Measurements from ENCODE around the gene TMEM87A. TPM values are rescaled to one million over a fixed set of nuclear protein-coding genes. Genes with fewer than 3 reads are reported as not detected.

TMEM87A gene
- total and polyA plus RNA-seq, 11 donors = 9.3 to 30.8 (median 19.9) TPM

GRCh38 chr15:42215913-42216829 lies 57.1 kb downstream of the TMEM87A start:
- H3K9me3 ChIP-seq = no peaks in the 10 kb centered on the region
- no peaks in the 10 kb centered on the region for H3K27me3 ChIP-seq
- DNase-seq (no peak), ATAC-seq (peak in 2 of 4 donors; percentile 45 to 51)
- H3K36me3 ChIP-seq = peaks cover 0 to 98% (median 92%) of the 10 kb centered on the region in 9 donors
- H3K4me3 ChIP-seq = no peak overlapping the region
- intact Hi-C loops (cut with DNase I) = no loop called here
- H3K4me1 ChIP-seq = peaks cover 0 to 5% (median 0%) of the 10 kb centered on the region in 12 donors
- 58 to 71% (median 66%) methylated on average over 4 of the region's 4 CpGs for WGBS, 4 donors
- peak in 1 of 12 donors; percentile 5 for TF ChIP-seq CTCF (IDR thresholded peaks at IDR 0.05)
- TF ChIP-seq POLR2A (IDR thresholded peaks at IDR 0.05) = no peak
- H3K27ac ChIP-seq = peak overlapping the region in 2 of 12 donors; percentile 5 to 35

GRCh38 chr15:42214600-42214999 lies 58.6 kb downstream of the TMEM87A start:
- no peaks in the 10 kb centered on the region for H3K27me3 ChIP-seq
- no peak overlapping the region for H3K4me3 ChIP-seq
- WGBS, 4 donors = 90 to 99% (median 96%) methylated on average over 1 of the region's 1 CpG
- H3K4me1 ChIP-seq = peaks cover 0 to 5% (median 0%) of the 10 kb centered on the region in 12 donors
- H3K27ac ChIP-seq = no peak overlapping the region
- intact Hi-C loops (cut with DNase I) = loop anchor here in 1 of 10 donors (5.0 kb wide), 1 partner anchor 53 kb away; no protein-coding TSS in a partner anchor
- H3K9me3 ChIP-seq = no peaks in the 10 kb centered on the region
- no peak for DNase-seq
- TF ChIP-seq POLR2A (IDR thresholded peaks at IDR 0.05) (no peak), CTCF (IDR thresholded peaks at IDR 0.05) (no peak)
- H3K36me3 ChIP-seq = peaks cover 0 to 100% (median 95%) of the 10 kb centered on the region in 9 donors
- ATAC-seq = no peak

GRCh38 chr15:42213511-42213910 lies 59.7 kb downstream of the TMEM87A start:
- ATAC-seq = no peak
- DNase-seq = no peak
- intact Hi-C loops (cut with DNase I) = loop anchor here in 1 of 10 donors (5.0 kb wide), 1 partner anchor 54 kb away; no protein-coding TSS in a partner anchor
- peaks cover 0 to 9% (median 0%) of the 10 kb centered on the region in 12 donors for H3K4me1 ChIP-seq
- H3K27me3 ChIP-seq = no peaks in the 10 kb centered on the region
- H3K9me3 ChIP-seq = no peaks in the 10 kb centered on the region
- TF ChIP-seq CTCF (IDR thresholded peaks at IDR 0.05) = no peak
- no peak for TF ChIP-seq POLR2A (IDR thresholded peaks at IDR 0.05)
- H3K36me3 ChIP-seq = peaks cover 0 to 95% (median 85%) of the 10 kb centered on the region in 9 donors
- no peak overlapping the region for H3K4me3 ChIP-seq
- no peak overlapping the region for H3K27ac ChIP-seq

GRCh38 chr15:42210696-42211095 lies 62.5 kb downstream of the TMEM87A start:
- DNase-seq (no peak), ATAC-seq (no peak)
- Histone ChIP-seq H3K4me3 (no peak overlapping the region), H3K9me3 (no peaks in the 10 kb centered on the region), H3K27ac (no peak overlapping the region), H3K4me1 (peaks cover 0 to 24% (median 18%) of the 10 kb centered on the region in 12 donors), H3K27me3 (no peaks in the 10 kb centered on the region), H3K36me3 (peaks cover 0 to 67% (median 58%) of the 10 kb centered on the region in 9 donors)
- intact Hi-C loops (cut with DNase I) = loop anchor here in 1 of 10 donors (5.0 kb wide), 1 partner anchor 57 kb away; no protein-coding TSS in a partner anchor
- TF ChIP-seq CTCF (IDR thresholded peaks at IDR 0.05) = no peak
- 90 to 95% (median 93%) methylated on average over 4 of the region's 4 CpGs for WGBS, 4 donors

All from heart left ventricle (tissue), 16 donors.